SKM-1 treated with dmso at 0.1 percent for 144 hours (cell line): ENCODE measurements around the gene TBC1D21.

ENCODE experiments used
- DNase-seq: peaks from one replicate; lab custom pipeline; 2025; ENCODE audit not compliant: unreplicated experiment; lab: John Stamatoyannopoulos, UW

Gene TBC1D21, protein sequence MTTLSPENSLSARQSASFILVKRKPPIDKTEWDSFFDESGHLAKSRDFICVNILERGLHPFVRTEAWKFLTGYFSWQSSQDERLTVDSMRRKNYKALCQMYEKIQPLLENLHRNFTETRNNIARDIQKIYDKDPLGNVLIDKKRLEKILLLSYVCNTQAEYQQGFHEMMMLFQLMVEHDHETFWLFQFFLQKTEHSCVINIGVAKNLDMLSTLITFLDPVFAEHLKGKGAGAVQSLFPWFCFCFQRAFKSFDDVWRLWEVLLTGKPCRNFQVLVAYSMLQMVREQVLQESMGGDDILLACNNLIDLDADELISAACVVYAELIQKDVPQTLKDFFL

DNA sequence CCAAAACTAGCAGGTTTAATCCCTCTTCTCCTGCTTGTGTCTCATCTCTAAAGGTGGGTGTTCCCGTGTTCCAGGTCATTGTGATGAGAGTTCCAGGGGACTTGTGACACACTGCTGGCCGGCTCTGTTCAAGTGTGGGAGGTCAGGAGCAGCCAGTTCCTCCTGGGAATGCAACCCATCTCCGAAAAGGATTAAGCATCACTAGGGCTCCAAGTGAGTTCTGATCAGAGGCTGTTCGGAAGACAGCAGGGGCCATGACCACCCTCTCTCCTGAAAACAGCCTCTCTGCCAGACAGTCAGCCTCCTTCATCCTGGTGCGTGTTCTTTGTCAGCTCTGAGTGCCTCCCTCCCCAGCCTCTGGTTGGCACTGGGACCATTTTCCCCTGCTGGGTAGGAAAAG, at the start of gene TBC1D21:
Gene TBC1D21 (plus strand): TSS at position 109 of the 400 bp plus-strand sequence. CDS start 146 bp downstream, at position 255.
- no peak for DNase-seq

DNA sequence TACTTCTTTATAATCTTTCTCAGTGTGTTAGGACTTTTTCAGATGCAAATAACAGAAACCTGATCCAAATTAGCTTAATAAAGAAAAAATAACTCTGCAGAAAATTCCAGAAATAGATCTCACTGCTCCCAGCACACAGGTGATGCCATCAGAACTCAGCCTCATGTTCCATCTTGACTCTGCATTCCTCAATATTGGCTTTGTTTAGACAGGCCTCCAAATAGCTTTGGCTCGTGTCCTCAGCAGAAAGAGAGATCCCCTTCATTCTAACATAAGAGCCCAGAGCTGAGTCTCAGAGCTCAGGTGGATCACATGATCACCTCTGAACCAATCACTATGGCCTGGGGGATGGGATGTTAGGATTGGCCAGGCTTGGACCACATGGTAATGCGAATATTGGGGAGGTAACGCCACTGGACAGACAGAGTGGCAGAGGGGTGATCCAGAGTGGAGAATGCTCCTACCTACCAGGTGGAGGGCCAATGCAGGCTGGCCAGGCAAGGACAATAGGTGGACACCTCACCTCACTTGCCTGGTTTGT, 46.6 kb upstream of the TBC1D21 start:
- DNase-seq = no peak

DNA sequence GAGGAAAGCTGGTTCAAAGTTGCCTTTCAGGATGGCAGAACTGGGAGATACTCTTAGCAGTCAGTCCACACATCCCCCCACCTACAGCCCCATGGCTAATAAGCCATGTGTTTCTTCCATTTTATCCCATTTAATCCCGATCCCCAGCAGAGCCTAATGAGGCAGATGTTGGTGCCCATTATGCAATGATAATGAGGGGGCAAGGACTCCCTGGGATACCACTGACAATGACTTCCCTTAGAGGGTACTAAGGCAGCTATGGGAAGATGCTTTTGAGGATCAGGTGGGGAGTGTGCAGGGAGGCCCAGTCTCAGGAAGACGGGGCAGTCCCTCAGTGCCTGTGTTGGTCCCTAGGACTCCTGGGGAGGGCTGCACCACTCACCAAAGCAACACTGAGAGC, 43.8 kb upstream of the TBC1D21 start:
- DNase-seq = no peak

DNA sequence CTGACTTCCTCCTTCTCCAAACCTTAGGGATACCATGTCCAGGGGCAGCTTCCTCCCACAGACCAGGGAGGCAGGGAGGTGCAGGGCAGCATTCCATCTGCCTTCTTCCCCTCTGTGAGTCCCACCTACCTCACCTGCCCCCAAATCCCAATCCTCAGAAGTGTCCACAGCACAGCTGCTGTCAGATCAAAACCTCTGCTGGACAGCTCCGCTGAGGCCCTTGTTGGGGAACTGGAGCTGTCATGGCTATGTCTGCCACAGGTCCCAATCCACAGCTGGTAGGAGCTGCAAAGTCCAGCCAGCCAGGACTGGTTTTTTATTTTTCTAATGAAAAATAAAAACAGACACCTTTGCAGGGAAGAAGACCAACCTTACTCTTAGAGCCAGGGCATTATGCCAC, 40.7 kb upstream of the TBC1D21 start:
- DNase-seq = no peak

DNA sequence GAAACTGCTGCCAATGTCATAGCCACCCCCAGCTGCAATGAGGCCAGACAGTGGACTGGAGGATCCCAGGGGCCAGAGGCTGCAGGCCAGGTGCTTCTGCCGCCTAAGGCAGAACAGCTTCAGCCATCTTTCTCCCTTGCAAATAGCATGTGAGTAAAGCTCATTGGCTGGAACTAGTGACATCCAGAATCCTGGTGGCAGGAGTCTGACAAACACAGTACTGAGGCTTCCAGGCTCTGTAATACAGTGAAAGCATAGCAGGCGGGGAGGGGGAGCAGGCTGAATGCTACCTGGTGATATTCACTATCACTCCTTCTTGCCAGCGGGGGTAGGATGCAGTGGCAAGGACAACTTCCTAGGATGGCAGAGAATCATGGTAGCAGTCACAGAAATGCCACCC, 36.5 kb upstream of the TBC1D21 start:
- DNase-seq = no peak

DNA sequence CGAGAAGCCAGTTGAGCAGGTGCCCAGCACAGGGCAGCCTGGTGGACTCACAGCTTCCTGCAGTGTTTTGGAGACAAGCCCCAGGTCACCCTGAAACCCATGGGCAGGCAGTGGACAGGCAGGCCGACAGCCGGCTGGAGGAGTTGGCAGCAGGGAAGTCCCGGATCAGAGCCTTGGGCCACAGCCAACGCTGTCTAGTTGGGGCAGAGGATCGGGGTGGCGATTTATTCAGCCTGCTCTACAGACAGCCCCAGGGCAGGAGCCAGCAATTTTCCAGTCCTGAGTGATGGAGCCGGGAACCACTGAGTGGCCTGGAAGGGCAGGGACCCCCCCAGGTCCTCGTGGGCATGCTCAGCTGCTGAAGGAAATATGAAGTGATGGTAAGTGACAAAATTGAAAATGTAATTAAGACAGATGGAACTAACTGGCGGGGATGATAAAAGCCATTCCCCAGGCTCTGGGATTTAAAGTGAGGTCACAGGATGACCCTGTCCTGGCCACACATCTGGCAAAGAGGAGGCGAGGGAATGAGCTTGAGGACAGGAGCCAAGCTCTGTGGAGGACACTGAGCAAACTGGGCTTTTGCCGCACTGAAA, 34.4 kb upstream of the TBC1D21 start:
- no peak for DNase-seq

DNA sequence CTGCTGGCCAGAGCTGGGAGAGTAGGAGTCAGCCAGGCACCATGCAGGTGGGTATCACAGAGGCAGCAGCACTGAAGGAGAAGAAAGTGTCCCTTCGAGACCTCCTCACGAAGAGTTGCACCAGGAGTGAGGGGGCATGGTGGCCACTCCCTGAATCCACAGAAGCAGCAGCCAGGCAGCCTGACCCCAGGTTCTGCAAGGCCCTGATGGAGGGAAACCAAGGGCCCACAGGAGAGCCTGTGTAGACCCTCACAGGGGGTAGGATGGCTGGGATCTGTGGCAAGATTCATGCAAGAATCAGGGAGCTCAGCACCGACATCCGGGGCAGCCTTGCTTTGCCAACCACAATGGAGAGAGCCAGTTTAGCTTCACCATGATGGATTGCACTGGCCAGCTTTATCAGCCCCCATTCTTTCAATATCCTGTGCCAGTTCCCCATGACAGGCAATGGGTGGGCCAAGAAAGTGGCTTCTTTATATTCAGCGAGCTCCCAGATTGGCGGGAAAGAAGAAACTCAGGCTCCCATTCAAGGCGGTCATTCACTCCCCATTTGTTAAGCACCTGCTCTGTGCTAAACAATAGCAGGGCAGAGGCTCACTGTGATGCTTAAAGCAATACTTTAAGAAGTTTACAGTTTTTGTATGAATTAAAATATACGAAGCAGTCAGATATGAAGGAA, 33.5 kb upstream of the TBC1D21 start:
- DNase-seq = no peak

DNA sequence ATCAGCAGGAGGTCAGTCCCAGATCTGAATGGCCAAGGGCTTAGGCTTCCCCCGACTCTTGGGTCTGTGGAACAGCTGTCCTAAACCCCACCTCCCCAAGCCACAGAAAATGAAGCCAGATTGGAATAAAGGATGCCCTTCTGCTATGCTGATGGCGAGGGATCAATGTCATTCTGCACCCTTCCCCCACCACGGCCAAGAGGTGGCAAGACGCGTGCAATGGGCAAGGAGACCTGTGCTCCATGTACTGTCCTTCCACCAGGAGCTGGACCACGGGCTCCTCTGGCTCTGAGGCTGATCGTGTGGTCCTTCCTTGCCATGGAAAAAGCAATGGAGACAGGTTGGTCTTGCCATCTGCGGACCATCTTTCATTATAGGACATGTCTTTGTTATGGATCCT, 32.6 kb upstream of the TBC1D21 start:
- DNase-seq = no peak

DNA sequence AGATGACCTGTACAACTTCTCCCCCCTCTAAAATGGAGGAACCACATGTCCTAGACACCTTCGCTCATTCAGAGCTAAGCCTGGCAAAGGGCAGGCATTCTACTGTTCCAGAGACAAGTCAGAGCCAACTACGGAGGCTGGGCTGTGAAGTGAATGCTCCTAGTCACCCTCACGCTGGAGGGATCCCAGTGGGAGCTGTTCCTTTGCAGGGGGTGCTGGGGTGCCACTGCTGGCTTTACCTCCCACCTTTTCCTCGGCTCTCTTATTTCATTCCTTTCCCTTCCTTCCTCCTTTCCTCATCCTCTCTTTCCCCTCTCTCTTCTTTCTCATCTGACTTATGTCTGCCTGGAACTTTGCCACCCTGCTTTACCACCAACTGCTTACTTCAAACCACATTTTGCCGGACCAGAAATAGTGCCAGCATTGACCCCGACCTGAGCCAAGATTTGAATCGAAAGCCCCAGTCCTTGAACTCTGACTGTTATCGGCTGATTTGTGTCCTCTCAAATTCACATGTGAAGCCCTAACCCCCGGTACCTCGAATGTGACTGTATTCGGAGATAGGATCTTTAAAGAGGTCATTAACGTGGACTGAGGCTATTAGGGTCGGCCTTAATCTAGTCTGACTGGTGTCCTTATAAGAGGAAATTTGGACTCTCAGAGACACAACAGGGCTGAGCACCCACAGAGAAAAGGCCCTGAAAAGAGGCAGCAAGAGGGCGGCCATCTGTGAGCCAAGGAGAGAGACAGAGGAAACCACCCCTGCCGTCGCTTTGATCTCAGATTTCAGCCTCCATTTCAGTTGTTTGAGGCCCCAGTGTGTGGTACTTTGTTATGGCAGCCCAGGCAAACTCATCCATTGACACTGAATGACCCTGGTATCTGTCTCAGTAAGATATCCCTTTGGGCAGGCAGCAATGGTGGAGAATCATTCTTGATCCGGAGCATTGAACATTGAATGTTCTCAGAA, 31.3 kb upstream of the TBC1D21 start:
- no peak for DNase-seq

DNA sequence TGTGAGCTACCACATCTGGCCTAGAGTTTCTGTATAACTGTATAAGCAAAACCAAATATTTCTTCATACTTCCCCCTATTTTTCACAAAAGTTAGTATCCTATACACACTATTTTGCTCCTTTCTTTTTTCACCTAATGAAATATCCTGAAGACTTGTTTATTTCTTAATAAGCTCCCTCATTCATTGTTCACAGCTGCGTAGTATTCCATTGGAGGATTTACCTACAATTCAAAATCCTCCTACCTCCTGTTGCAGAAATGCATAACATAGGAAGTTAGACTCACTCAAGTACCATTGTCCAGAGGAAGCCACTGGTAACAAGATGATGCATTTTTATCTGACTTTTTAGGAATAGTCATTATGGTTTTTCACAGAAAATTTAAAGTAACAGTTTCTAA, 29.6 kb upstream of the TBC1D21 start:
- DNase-seq = no peak

DNA sequence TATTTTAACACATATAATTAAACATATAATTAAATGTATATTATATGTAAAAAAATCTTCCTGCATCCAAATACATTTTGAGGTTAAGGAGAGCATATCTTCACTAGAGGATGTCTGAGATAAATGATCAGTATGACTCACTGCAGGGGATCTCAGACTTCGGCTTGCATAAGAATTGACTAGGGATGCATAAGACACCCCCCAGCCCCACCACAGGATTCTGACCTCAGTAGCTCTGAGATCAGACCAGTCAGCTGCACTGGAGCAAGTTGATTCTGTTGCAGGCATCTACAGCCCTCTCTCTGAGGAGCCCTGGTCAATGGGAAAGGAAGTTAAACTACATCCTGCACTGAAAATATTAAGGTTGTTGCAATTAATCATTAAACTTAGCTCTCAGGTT, 29.0 kb upstream of the TBC1D21 start:
- DNase-seq = no peak

DNA sequence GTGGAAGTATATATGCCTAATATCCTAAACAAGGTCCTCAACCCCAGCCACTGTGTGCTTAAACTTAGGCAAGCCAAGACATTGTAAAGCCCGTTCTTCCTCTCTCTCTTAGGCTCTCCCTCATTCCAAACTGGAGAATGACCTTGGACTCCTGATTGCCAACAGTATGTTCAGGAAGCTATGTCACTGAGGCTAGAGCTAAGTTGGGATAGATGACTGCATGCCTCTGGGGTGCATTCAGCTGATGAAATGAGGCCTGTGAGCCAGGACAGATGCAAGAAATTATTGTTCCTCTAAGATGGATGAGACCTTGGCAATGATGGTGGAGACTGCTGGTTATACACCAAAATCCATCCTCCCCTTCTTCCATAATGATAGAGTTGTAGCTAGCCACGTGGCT, 27.9 kb upstream of the TBC1D21 start:
- no peak for DNase-seq

DNA sequence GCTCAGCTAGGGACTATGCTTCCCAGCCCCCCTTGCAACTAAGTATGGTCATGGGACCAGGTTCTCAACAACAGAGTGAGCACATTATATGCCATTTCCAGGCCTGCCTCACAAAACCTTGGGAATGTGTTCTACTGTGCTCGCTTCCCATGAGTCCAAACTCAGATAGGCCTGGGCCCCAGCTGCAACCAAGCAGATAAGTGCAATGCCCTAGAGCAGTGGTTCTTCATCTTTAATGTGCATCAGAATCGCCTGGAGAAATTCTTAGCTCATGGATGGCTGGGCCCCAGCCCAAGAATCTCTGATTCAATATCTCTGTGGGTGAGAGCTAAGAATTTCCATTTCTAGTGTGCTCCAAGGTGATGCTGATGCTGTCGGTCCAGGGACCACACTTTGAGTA, 27.5 kb upstream of the TBC1D21 start:
- no peak for DNase-seq

DNA sequence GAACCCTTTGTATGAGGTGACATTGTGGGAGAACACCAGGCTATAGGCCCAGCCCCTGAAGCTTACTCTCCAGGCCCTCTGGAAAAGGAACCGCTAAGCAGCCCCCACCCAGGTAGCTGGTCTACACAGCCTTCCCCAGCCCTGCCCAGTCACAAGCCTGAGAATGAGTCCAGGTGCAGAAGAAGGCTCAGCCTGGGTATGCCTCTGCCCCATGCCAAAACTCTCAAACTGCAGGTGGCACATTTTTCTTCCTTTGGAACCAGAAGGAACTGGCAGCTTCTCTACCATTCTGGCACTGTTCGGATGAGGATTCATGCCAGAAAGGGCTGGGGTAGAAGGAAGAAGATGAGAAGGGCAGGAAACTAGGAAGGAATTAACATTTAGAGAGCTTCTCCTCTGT, 23.7 kb upstream of the TBC1D21 start:
- no peak for DNase-seq

DNA sequence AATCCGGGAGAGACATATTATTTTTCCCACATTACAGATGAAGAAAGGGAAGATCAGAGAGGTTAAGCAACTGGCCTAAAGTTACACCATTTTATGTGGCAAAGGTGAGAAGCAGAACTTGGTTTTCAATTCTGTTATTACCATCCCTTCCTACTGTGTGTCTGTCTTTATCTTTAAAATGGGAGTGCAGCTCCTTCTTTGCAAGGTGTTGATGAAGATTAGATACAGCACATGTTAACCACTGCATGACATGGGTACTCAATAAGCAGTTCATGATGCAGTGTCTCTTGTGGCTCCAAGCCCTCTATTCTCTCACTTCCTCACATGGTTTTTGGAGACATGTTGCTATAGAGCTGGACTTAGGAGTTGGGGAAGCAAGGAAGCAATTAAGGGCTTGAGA, 23.1 kb upstream of the TBC1D21 start:
- DNase-seq = no peak

DNA sequence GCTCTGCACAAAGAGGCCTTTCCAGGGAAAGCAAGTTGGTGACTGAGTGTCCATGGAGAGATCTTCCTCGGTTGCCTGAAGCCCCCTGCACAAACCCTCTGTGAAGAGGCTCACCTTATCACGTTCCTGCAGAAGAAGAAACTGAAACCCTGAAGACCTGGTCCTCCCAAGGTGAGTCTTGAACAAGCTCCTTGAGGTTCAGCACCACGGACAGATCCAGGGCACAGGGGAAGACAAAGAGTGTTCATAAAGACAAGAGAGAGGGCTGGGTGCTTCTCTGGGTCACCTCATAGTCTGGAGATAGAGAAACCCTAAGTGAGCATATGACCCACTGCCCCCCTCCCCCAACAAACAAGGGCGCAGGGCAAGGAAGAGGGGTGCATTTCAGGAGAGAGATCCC, 21.7 kb upstream of the TBC1D21 start:
- no peak for DNase-seq

DNA sequence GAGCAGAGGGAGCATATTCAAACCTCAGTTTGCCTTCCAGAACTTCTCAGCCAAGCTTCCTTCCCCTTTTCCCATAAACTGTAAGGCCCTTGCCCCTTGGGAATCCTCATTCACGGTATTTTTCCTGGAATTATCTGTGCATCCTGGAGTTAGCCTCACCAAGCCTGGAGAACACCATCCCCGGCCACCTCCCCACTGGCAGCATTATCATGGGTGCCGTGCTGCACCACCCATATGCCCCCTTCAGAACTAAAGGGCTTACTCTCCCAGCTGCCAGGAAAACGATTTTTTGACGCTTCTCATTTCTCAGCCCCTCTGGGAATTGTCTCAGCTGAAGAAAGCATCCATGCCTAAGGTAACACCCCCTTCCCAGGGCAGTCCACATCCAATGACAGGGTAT, 20.9 kb upstream of the TBC1D21 start:
- DNase-seq = no peak

DNA sequence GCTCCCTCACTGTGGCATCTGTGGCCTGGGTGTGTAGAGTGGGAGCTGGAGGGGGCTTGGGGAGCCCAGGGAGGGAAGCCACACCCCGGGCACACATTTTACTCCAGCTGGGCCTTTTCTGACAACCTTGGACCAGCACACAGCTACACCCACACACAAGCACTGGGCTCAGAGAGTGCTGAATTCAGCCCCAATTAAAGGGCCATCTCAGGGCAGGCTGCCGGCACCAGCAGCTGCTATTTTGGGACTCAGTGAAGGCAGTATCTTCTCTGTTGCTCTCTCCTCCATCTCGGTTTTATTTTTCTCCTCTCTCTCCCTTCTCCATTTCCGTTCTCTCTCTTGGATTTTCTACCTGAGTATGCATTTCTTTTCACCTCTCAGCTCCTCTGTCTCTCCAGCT, 19.1 kb upstream of the TBC1D21 start:
- no peak for DNase-seq

DNA sequence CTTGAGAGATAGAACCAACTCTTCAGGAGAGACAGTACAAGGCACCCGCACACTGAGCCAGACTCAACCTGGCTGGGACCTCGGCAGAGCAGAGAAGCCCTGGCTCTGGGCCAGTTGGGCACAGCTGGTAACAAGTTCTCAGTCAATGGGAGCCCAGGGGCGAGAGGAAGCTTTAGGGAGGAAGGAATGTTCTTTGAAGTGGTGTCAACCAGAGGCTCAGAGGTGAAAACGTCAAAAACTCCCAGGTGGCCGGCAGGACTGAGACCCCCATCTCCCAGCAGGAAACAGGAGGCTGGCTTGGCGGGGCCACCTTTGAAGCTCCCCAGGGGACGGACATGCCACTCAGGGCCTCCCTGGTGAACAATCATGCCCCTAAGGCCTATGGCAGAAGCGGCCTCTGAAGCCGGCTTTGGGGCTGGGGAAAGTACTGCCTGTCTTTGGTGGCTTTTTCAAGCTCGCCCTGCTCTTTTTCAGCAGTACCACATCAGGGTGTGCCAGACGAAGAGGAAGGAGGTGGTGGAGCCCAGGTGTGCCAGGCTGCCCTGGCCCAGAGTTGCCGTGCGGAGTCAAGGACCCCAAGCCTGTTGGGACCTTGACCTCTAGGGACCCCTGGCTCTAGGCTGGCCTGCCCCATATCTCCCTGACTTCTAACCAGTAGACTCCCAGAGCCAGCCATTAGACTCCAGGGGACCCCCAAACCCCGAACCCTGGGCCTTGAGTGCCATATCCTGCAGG, 16.7 kb upstream of the TBC1D21 start:
- DNase-seq = no peak

DNA sequence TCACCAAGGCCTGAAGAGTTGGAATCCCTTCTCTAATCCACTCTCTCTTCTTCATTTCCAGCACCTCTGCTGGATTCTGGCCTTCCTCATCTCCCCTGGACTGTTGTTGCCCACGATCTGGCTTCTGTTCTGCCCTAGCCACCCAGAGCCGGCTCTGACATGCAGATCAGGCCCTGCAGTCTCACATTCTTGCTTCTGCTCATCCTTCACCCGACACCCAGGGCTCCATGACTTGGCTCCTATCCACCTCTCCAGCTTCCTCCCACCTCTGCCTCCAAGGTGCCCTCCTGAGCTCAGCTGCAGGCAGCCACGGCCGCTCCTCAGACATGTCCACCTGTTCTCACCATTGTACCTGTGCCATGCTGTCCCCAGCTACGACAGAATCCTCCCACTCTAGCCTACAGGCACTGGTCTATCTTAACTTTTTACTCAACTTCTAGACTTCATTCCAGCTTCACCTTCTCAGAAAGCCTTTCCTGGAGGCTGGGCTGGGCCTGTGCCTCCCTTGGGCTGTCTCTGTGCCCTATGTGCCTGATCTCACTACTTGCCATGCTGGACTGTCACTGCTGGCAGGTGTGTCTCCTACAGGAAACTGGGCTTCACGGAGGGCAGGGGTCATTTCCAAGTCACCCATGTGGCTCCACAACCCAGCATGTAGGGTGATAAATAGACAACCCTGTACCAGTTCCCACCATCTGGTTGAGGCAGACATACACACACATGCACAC, 16.0 kb upstream of the TBC1D21 start:
- DNase-seq = no peak
